Thyroid gland (tissue), 4 donors: ENCODE data around the gene COTL1. TPM values are rescaled to one million over a fixed set of nuclear protein-coding genes. Genes with fewer than 3 reads are reported as not detected.
"Not testable (repeated sequence)": the region's sequence is repeated elsewhere in the genome, so short reads cannot be mapped to it uniquely, and the experiment has no call there.

ENCODE experiments used
- DNase-seq, 2 donors: peaks; one replicate each; pipeline ENCODE4 v3.0.0-alpha.2; 2019
- H3K27ac ChIP-seq, 3 donors: fragments of 200-600 bp; sonication (generic); 1 replicate in 2 of 3; 2 replicates in 1 of 3; pipeline ENCODE4 v1.5.1; 2016 to 2019; ENCODE audit warnings: mild to moderate bottlenecking in 1 of 3, moderate library complexity in 1 of 3
- H3K27me3 ChIP-seq: fragments of 200-600 bp; sonication (generic); one replicate; pipeline ENCODE4 v1.5.1; 2019
- H3K36me3 ChIP-seq, 2 donors: fragments of 200-600 bp; sonication (generic); one replicate each; pipeline ENCODE4 v1.5.1; 2016 to 2019
- H3K4me1 ChIP-seq, 2 donors: fragments of 200-600 bp; sonication (generic); one replicate each; pipeline ENCODE4 v1.5.1; 2017 to 2019
- H3K4me3 ChIP-seq, 3 donors: fragments of 200-600 bp; sonication (generic); replicated peaks in 1 of 3; 1 replicate in 2 of 3; 2 replicates in 1 of 3; pipeline ENCODE4 v1.5.1; 2016; ENCODE audit warnings: mild to moderate bottlenecking in 1 of 3
- H3K9me3 ChIP-seq: fragments of 200-600 bp; sonication (generic); one replicate; pipeline ENCODE4 v1.5.1; 2017
- CTCF ChIP-seq, 6 experiments: fragments of 200-600 bp in 3 of 6; fragments of 450-650 bp in 3 of 6; sonication (generic) in 3 of 6; IDR thresholded peaks; one replicate each; pipeline ENCODE4 v1.5.1; 2016 to 2019; ENCODE audit warnings: antibody characterized with exemption in 6 of 6, mild to moderate bottlenecking in 2 of 6, inconsistent platforms in 1 of 6, moderate library complexity in 1 of 6
- POLR2A ChIP-seq, 2 donors: fragments of 450-650 bp; IDR thresholded peaks; one replicate each; pipeline ENCODE4 v1.6.1; 2017; ENCODE audit warnings: antibody characterized with exemption in 2 of 2, mild to moderate bottlenecking in 2 of 2, moderate library complexity in 1 of 2
- WGBS, 2 donors: methylation state at CpG; one replicate each; pipeline ENCODE4 v1.1.5; 2017; 5-methylcytosine and 5-hydroxymethylcytosine counted together
- intact Hi-C: fragments of 100-400 bp; cut with DNase I; formaldehyde crosslinking; loops from one replicate; pipeline ENCODE4 v1.15.1; 2023
- total RNA-seq, 4 donors: library from RNA; depleted of rRNA; stranded (reverse); fragments of >200 nt; gene quantifications; one replicate each; pipeline ENCODE4 v1.2.3, GENCODE V29; 2016

The COTL1 gene
- total RNA-seq, 4 donors from 2014 or later = 26.0 to 39.7 (median 31.4) TPM

DNA sequence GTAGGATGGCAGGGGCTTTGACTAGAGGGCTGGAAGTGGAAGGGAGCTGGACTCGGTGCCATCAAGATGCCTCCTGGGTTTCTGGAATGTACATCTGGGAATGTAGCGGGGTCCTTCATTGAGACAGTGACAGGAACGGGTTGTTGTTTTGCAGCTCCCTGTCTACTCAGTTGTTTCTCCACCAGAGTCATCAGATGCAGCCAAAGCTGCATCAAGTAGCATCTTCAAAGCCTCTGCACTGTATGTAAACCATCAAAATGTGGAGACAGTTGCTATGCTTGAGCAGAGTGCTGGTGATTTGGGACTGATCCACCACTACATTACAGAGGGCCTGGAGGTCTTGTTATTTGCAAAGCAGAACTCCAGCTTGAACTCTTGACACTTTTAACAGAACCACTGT lies 88.3 kb downstream of the COTL1 start:
- peaks cover 20 to 43% of the 10 kb centered on the region in 2 donors for H3K4me1 ChIP-seq
- no peaks in the 10 kb centered on the region for H3K9me3 ChIP-seq
- H3K36me3 ChIP-seq = no peaks in the 10 kb centered on the region
- TF ChIP-seq CTCF (IDR thresholded peaks at IDR 0.05) (no peak), POLR2A (IDR thresholded peaks at IDR 0.05) (no peak)
- no peak overlapping the region for H3K27ac ChIP-seq
- no peak for DNase-seq
- 95 to 96% methylated on average over 3 of the region's 3 CpGs for WGBS, 2 donors
- no peaks in the 10 kb centered on the region for H3K27me3 ChIP-seq
- intact Hi-C loops = no loop called here
- no peak overlapping the region for H3K4me3 ChIP-seq

- H3K36me3 ChIP-seq = no peaks in the 10 kb centered on the region
- no peak for DNase-seq
- no peaks in the 10 kb centered on the region for H3K27me3 ChIP-seq
- TF ChIP-seq CTCF (IDR thresholded peaks at IDR 0.05) = no peak
- no peak for TF ChIP-seq POLR2A (IDR thresholded peaks at IDR 0.05)
- H3K4me1 ChIP-seq = peaks cover 20 to 43% of the 10 kb centered on the region in 2 donors
- peak overlapping the region in 1 of 3 donors; percentile 75 for H3K27ac ChIP-seq
- H3K9me3 ChIP-seq = no peaks in the 10 kb centered on the region
- no peak overlapping the region for H3K4me3 ChIP-seq
- intact Hi-C loops = no loop called here
- 89 to 94% methylated on average over 6 of the region's 6 CpGs for WGBS, 2 donors
These were observed 89.6 kb downstream of the COTL1 start for GRCh38 chr16:84528322-84528721.

GRCh38 chr16:84527532-84528269 lies 90.2 kb downstream of the COTL1 start:
- 64 to 77% methylated on average over 11 of the region's 11 CpGs for WGBS, 2 donors
- Histone ChIP-seq H3K4me3 (no peak overlapping the region), H3K27ac (peak overlapping the region; percentile 11 to 75 (median 49)), H3K27me3 (no peaks in the 10 kb centered on the region), H3K9me3 (no peaks in the 10 kb centered on the region), H3K36me3 (no peaks in the 10 kb centered on the region), H3K4me1 (peaks cover 20 to 39% of the 10 kb centered on the region in 2 donors)
- peak in 1 of 2 donors; percentile 47 for DNase-seq
- intact Hi-C loops = no loop called here
- TF ChIP-seq POLR2A (IDR thresholded peaks at IDR 0.05) = no peak
- no peak for TF ChIP-seq CTCF (IDR thresholded peaks at IDR 0.05)

- TF ChIP-seq POLR2A (IDR thresholded peaks at IDR 0.05) (no peak), CTCF (IDR thresholded peaks at IDR 0.05) (no peak)
- WGBS, 2 donors = 61 to 67% methylated on average over 28 to 29 of the region's 29 CpGs
- intact Hi-C loops = no loop called here
- DNase-seq = no peak
- peak overlapping the region; percentile 11 to 75 (median 49) for H3K27ac ChIP-seq
- no peak overlapping the region for H3K4me3 ChIP-seq
- no peaks in the 10 kb centered on the region for H3K9me3 ChIP-seq
- H3K36me3 ChIP-seq = no peaks in the 10 kb centered on the region
- no peaks in the 10 kb centered on the region for H3K27me3 ChIP-seq
- peaks cover 14 to 31% of the 10 kb centered on the region in 2 donors for H3K4me1 ChIP-seq
These were observed 90.9 kb downstream of the COTL1 start for GRCh38 chr16:84526794-84527531.

GRCh38 chr16:84524941-84525581 lies 92.8 kb downstream of the COTL1 start:
- H3K27me3 ChIP-seq, H3K36me3 ChIP-seq, intact Hi-C loops, H3K4me3 ChIP-seq, H3K27ac ChIP-seq, H3K9me3 ChIP-seq: not testable (repeated sequence)
- 55 to 63% methylated on average over 19 to 21 of the region's 21 CpGs for WGBS, 2 donors
- peaks cover 11 to 26% of the 10 kb centered on the region in 2 donors for H3K4me1 ChIP-seq
- DNase-seq = peak; percentile 48 to 60
